ENCODE data around the gene PRDM16. TPM values are rescaled to one million over a fixed set of nuclear protein-coding genes. Genes with fewer than 3 reads are reported as not detected.

PRDM16 gene
- polyA plus RNA-seq, 1 donor from 2014 or later = 0.21 TPM

- no peaks in the 10 kb centered on the region for H3F3A ChIP-seq (ENCODE audit: insufficient read depth, low read length, poor library complexity, severe bottlenecking)
- H3K79me2 ChIP-seq (replicated peaks; ENCODE audit: insufficient read depth, low read length) = no peaks in the 10 kb centered on the region
- H3K27ac ChIP-seq (ENCODE audit: low read length) = no peak overlapping the region
- TF ChIP-seq EZH2 (IDR thresholded peaks at IDR 0.05; ENCODE audit: borderline replicate concordance, insufficient read depth, low read length, poor library complexity, severe bottlenecking) (no peak), EP300 (conservative IDR thresholded peaks at IDR 0.05; ENCODE audit: poor library complexity, severe bottlenecking) (no peak), RAD21 (conservative IDR thresholded peaks at IDR 0.05) (no peak), TAF1 (IDR thresholded peaks at IDR 0.05; ENCODE audit: low read depth) (no peak)
- no peak overlapping the region for H2AFZ ChIP-seq (ENCODE audit: low read depth, low read length)
- H3K27me3 ChIP-seq (ENCODE audit: insufficient read depth, low read depth, low read length) = no peaks in the 10 kb centered on the region
- no peak overlapping the region for H3K4me2 ChIP-seq (ENCODE audit: low read length)
- H4K20me1 ChIP-seq (ENCODE audit: insufficient read depth) = no peaks in the 10 kb centered on the region
- no peaks in the 10 kb centered on the region for H3K9me3 ChIP-seq (ENCODE audit: low read length)
- H3K36me3 ChIP-seq (ENCODE audit: insufficient read depth, low read length) = no peaks in the 10 kb centered on the region
- no peak overlapping the region for H3K9ac ChIP-seq (ENCODE audit: low read length)
- no peak overlapping the region for H3K4me3 ChIP-seq (ENCODE audit: low read length)
- H3K9me2 ChIP-seq (ENCODE audit: insufficient read depth, low read length) = no peaks in the 10 kb centered on the region
Observed at GRCh38 chr1:3442331-3442730, 373.3 kb downstream of the PRDM16 start.

- no peaks in the 10 kb centered on the region for H4K20me1 ChIP-seq (ENCODE audit: insufficient read depth)
- no peaks in the 10 kb centered on the region for H3K9me2 ChIP-seq (ENCODE audit: insufficient read depth, low read length)
- TF ChIP-seq REST (IDR thresholded peaks at IDR 0.05; ENCODE audit: borderline replicate concordance) (no peak), SMC3 (conservative IDR thresholded peaks at IDR 0.05; ENCODE audit: poor library complexity) (no peak), MXI1 (conservative IDR thresholded peaks at IDR 0.05; ENCODE audit: poor library complexity, severe bottlenecking) (no peak), EZH2 (IDR thresholded peaks at IDR 0.05; ENCODE audit: borderline replicate concordance, insufficient read depth, low read length, poor library complexity, severe bottlenecking) (no peak), POLR2AphosphoS5 (IDR thresholded peaks at IDR 0.05) (no peak), EP300 (conservative IDR thresholded peaks at IDR 0.05; ENCODE audit: poor library complexity, severe bottlenecking) (no peak), RAD21 (conservative IDR thresholded peaks at IDR 0.05) (no peak), CTCF (IDR thresholded peaks at IDR 0.05; ENCODE audit: poor library complexity, severe bottlenecking) (no peak), TAF1 (IDR thresholded peaks at IDR 0.05; ENCODE audit: low read depth) (no peak)
- H3K4me3 ChIP-seq (ENCODE audit: low read length) = no peak overlapping the region
- H3K4me2 ChIP-seq (ENCODE audit: low read length) = no peak overlapping the region
- no peak overlapping the region for H3K9ac ChIP-seq (ENCODE audit: low read length)
- no peaks in the 10 kb centered on the region for H3K9me3 ChIP-seq (ENCODE audit: low read length)
- no peaks in the 10 kb centered on the region for H3K79me2 ChIP-seq (replicated peaks; ENCODE audit: insufficient read depth, low read length)
- no peak overlapping the region for H3K27ac ChIP-seq (ENCODE audit: low read length)
- no peak overlapping the region for H2AFZ ChIP-seq (ENCODE audit: low read depth, low read length)
- H3F3A ChIP-seq (ENCODE audit: insufficient read depth, low read length, poor library complexity, severe bottlenecking) = no peaks in the 10 kb centered on the region
- H3K27me3 ChIP-seq (ENCODE audit: insufficient read depth, low read depth, low read length) = no peaks in the 10 kb centered on the region
- H3K36me3 ChIP-seq (ENCODE audit: insufficient read depth, low read length) = no peaks in the 10 kb centered on the region
Observed at GRCh38 chr1:3442901-3443300, 373.9 kb downstream of the PRDM16 start.

All from neural cell (in vitro differentiated cells).